ENCODE results near the gene GON7.
A peak's percentile ranks its signal among the peaks of the same experiment; 100 is the strongest.
"Not testable (repeated sequence)": the region's sequence is repeated elsewhere in the genome, so short reads cannot be mapped to it uniquely, and the experiment has no call there.

The GON7 gene, protein sequence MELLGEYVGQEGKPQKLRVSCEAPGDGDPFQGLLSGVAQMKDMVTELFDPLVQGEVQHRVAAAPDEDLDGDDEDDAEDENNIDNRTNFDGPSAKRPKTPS

DNA sequence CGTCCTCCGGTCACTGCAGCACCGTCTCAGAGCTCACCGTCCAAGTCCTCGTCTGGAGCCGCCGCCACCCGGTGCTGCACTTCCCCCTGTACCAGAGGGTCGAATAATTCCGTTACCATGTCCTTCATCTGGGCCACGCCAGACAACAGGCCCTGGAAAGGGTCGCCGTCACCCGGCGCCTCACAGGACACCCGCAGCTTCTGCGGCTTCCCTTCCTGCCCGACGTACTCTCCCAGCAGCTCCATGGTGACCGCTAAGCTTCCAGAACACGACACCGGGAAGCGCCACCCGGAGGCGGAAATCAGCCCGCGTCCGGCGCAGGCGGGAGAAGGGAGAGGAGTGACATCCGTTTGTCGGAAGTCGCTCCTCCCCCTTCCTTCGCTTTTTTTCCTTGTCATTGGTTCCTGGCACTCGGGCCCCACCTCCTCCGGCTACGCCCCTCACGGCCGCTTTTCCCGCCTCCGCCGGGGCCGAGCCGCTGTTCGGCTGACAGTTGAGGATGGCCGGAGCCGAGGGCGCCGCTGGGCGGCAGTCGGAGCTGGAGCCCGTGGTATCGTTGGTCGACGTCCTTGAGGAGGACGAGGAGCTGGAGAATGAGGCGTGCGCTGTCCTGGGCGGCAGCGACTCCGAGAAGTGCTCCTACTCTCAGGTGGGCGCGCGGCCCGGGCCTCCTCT lies at the start of gene GON7, which contains the start of gene UBR7:
TSS of gene GON7 (minus strand) at position 273 of the 675 bp plus-strand sequence. CDS start at position 245, 28 bp downstream.
TSS of gene UBR7 (plus strand) at position 464 of the 675 bp plus-strand sequence. CDS start at position 500, 36 bp downstream.
- peak; percentile 94 for DNase-seq (ENCODE audit: low spot score)

DNA sequence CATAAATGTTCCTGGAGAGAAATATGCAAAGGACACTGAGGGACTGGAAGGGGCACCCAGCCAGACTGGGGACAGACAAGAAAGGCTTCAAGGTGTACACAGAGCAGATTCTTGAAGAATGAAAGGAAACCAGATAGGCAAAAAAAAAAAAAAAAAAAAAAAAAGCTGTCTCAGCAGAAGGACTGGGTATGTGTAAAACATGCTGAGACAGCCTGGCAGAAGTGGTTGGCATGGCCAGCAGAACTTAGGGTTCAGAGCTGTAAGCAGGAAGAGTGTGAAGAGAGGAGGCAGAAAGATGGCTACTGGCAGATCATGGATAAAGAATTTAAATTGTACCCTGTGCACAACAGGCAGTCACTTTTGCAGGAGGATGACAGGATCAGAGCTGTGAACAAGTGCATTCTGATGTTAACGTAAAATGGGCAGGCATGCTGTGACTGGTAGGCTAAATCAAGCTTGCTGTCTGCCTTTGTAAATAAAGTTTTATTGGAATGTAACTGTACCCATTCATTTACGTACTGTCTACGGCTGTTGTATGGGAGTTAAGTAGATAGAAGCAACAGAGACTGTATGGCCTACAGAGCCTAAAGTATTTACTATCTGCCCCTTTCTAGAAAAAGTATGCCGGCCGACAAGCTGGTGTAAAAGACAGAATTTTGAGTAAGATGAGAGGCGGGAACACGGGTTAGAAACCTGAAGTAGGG lies 42.4 kb upstream of the GON7 start:
- DNase-seq (ENCODE audit: low spot score), result no peak

DNA sequence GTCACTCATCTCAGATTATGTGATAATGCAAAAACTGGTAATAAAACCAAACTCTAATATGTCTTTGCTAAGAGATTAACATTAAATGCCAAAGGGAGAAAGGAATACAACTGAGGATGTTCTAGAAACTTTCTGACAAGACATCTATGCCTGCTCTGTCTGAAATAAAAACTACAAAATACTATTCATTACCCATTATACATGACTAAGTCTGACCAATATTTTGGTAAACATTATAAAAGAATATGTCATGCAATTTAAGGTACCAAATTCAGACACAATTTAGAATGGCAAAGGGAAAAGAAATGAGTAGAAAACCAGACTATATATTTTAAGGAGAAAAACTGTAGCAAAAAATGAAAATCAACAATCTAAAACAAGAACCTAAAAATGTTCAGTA lies 39.7 kb upstream of the GON7 start:
- no peak for DNase-seq (ENCODE audit: low spot score)

DNA sequence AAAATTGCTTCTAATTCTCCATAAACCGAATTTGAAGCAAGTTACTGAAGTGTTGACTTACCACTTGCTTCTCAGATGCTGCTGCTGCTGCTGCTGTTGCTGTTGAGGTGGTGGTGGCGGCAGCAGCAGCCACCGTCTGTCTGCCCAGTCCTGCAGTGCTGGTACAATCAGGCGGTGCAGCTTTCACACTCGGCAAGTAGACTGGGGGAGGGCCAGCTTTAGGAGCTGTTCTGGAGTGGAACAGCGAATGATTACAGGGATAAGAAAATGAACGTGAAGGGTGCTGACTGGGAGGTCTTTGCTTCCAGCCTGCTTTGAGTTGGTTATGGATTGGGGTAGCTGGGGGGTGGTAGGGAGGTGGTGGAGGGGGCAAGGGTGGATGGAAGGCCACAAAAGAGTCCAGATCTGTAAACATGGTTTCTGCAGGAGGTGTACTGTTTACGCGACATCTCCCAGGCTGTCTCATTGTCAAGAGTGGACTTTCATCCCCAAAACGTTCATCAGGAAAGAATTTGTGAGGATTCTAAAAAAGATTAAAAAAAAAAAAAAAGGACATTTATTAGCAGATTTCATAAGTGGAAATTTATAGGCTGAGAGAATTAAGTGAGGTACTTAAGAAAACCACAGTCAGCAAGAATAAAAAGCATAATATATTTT lies 39.0 kb upstream of the GON7 start:
- no peak for DNase-seq (ENCODE audit: low spot score)

DNA sequence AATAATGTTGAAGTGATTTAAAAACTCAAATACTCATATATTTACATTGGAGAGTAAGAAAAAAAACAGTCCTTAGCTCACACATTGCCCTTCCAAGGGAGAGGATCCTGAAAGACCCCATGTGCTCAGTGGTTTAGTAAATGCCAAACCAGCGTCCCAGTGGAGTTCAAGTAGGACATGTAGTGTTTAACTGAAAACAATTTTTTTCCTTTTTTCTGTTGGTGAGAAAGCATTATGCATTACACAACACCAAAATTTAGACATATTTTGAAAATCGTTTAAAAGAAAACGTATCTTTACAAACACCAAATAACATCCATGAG lies 33.8 kb upstream of the GON7 start:
- DNase-seq (ENCODE audit: low spot score), result no peak

DNA sequence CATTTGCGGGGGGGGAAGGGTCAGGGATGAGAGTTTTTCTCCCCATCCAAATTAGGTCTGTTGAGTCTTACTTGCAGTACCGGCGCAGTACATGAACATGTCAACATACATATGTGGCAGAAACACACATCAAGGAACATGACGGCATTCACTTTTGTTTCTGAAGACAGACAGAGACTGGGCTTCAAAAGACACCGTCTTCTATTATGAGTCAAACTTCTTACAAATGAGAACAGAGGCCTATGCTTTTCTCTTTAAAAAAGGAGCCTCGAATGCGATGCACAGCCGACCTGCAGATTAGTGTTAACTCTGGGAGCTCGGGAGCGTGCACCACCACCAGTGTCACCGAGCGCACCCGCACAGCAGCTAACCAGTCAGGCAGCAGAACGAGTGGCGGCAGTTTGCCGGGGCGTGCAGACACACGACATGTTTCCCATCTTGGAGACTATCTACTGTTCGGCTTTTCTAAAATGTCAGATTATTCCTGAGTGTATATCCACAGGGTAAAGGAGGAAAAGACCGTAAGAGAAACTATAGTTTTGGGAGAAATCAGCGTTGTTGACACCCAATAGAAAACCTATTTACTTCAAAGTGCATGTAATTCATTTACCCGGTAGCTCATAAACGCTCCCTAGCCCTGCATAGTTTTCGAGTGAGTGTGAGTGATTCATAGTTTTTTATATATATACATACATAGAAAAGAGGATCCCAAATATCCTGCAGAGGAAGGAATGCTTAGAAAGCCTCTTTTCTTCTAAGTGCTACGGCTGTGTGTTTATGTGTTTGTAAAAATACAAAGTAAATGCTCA lies 33.2 kb upstream of the GON7 start:
- DNase-seq (ENCODE audit: low spot score), result no peak

DNA sequence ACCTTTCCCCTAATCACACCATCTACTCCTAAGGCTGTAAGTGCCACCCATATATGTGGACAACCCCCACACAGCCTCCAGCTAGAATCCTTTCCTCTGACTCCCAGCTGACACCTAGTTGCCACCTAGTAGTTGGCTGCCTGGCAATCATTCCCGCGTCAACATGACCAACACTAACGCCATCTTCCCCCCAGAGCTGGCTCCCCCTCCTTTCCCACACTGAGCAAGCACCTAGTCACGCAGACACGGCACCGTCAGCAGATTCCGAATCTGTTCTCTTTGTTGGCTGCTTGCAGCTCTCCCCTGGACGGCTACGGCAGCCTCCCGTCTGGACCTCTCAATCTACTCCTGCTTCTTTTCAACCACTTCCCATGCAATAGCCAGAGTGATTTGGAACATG lies 27.9 kb upstream of the GON7 start:
- DNase-seq (ENCODE audit: low spot score), result no peak

DNA sequence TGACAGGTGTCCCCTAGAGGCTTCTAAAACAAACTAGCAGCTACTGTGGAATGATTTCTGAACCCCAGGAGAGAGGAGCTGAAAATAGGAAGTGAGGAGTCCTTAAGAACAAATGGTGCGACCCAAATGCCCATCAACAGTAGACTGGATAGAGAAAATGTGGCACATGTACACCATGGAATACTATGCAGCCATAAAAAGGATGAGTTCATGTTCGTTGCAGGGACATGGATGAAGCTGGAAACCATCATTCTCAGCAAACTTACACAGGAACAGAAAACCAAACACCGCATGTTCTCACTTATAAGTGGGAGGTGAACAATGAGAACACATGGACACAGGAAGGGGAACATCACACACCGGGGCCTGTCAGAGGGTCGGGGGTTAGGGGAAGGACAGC lies 26.2 kb upstream of the GON7 start:
- not testable (repeated sequence) for DNase-seq (ENCODE audit: low spot score)

DNA sequence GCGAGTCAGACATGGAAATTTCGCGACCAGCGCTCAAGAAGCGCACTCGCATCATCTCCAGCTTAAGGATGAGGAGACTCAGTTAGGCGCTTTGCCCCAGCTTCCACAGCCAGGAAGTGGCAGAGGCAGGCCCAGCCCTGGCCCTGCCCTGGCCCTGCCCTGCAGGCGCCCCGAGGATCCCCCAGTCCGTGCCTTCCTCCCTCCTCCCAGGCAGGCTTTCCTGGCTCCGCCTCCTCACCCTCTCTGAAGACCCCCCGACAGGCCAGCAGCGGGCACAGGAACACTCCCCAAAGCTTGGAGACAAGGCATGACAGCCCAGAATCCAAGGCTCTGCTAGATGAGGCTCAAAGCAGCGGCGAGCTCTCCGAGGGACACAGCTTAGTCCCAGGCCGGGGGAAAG lies 25.3 kb upstream of the GON7 start:
- DNase-seq (ENCODE audit: low spot score), result no peak

DNA sequence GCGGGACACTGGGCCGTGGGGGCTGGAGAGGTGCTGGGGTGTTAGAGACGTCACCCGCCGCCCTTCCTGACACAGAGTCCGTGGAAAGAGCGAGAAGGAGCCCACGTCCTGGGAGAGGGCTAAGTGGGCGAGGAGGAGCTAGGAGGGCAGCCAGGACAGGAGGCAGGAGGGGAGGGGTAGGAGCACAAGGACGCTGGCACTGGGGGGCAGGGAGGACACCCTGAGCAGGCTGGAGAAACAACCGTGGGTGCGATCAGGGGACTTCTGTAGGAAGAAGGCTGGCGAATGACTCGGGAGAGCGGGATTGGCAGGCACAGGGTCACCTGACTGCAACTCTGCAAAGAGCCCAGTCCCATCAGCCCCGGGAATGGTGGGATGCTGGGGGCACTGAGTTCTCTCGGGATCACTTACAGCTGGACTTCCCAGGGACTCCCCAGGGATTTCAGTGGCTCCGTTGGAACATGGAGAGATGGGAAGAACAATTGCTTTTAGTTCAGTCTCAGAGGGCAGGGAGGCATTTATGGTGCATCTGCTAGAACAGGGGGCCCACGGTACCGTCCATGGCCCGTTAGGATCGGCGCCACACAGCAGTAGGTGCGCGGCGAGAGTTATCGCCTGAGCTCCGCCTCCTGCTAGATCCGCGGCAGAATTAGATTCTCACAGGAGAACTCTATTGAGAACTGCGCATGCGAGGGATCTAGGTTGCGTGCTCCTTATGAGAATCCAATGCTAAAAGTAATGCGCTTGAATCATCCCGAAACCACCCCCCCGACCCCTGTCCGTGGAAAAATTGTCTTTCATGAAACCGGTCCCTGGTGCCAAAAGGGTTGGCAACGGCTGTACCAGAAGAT lies 24.5 kb upstream of the GON7 start:
- DNase-seq (ENCODE audit: low spot score), result no peak

DNA sequence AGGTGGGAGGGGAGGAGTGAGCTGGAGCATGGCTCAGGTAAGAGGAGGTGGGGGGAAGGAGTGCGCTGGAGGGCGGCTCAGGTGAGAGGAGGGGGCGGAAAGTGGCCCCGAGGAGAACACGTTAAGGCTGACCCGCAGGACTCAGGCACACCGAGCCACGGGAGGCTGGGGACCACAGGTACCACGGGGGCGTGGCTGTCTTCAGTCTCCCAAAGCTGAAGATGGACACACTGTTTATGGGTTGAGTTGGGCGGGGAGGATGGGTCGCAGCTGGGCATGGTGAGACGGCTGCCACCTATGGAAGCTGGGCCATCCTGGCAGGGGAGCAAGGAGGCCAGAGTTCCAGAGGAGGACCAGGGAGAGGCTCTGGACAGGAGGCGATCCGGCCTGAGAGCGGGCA lies 23.7 kb upstream of the GON7 start:
- DNase-seq (ENCODE audit: low spot score), result no peak

DNA sequence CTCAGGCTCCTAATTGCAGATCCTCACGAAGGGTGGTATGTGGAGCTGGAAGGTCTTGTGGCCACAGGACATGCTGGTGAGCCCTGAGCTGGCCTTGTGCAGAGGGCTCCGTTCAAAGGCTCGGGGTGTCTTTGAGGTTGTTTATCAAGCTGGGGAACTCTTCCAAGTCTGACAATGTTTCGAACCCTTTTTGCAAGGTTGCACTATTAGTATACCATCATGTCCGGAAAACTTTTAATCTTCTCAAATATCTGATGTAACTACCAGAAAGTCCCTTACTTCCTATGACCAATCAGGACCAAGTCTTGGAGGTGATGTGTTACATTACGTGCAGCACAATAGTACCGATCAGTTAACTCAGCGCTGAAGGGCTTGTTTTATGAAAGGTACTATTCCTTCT lies 21.7 kb upstream of the GON7 start:
- no peak for DNase-seq (ENCODE audit: low spot score)

DNA sequence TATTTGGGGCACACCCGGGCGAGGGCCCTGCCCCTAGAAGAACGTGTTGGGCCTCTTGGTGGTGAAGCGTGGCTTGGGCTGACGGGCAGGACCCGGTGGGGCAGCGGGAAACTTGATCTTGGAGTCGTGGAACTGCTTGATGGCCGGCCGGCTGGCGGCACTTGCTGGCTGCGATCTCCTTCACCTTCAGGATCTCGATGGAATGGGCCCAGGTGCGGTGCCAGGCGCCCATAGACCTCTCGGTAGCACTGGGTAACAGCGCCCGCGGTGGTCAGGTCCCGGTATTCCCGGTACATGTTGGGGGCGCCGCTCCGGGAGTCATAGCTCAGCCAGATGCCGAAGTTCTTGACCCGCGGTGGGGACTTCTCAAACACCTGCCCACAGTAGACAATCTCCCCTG lies 16.7 kb upstream of the GON7 start:
- DNase-seq (ENCODE audit: low spot score), result no peak

DNA sequence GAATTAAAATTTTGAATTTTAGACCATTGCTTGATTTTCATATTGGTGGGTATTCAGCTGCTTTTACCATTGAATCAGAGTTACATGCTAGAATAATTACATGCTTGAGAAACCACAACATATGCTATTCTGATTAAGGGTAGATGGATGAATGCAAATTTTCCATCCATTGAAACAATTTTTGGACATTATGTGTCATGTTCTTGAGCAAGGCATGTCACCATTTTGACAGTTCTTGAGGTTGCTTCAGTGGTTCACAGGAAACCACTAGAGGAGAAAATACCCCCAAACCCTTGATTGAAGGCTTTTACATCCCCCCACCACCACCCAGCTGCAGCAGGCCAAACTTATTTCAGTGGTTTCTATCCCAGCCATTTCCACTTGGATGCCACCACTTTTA lies 13.6 kb upstream of the GON7 start:
- no peak for DNase-seq (ENCODE audit: low spot score)

DNA sequence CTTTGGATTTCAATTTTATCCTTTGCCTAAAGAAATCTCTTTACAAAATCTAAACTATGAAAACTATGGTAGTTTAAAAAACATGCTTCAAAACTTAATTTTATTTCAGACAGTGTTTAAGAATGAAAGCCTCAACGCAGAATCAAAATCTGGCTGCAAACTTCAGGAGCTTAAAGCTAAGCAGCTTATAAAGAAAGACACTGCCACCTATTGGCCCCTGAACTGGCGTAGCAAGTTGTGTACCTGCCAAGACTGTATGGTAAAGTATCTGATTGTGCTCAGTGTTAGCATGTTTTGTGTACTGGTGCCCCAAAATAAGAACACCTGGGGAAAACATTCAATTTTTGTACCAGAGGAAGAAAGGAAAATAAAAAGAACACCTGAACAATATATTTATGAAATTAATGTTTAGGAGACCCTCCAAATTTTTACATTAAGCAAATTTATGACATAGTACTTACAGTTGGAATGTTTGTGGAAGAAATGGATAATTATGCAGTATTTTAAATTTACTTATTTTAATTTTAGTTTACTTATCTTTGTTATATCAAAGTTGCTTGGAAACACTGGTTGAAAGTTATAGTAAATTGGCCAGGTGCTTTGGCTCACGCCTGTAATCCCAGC lies 12.3 kb upstream of the GON7 start:
- peak; percentile 68 for DNase-seq (ENCODE audit: low spot score)

DNA sequence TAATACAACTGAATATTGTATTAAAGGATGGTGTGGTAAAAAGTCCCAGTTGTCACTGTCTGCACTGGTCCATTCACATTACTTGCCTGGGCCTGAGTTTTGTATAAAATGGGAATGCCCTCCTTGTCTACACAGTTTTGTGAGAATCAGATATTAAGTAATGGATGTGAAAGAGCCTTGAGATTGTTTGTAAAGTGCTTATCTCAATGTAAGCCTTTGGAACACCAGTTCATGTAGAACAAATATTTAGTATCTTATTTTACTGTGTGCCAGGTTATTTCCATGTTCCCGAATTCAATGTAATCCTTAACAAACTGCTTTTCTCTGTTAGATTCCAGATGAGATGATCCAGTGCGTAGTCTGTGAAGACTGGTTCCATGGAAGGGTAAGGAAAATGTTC lies 7.7 kb upstream of the GON7 start:
- no peak for DNase-seq (ENCODE audit: low spot score)

DNA sequence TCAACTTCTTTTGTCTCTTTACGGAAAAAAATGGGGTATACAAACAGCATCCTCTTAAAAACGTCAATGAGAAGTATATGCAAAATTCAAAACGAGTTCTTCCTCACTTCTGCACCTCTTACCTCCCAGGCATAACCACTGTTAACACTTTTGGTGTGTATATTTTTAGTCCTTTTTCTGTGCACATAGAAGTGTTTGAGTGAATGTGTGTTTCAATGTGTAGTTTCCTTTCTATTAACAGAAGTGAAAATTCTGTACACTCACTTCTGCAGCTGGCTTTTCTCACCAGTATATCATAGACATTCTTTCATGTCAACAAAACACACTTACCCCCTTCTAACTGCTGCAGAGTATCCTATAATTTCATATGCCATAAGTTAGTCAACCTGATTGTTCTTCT lies 5.6 kb upstream of the GON7 start:
- no peak for DNase-seq (ENCODE audit: low spot score)

DNA sequence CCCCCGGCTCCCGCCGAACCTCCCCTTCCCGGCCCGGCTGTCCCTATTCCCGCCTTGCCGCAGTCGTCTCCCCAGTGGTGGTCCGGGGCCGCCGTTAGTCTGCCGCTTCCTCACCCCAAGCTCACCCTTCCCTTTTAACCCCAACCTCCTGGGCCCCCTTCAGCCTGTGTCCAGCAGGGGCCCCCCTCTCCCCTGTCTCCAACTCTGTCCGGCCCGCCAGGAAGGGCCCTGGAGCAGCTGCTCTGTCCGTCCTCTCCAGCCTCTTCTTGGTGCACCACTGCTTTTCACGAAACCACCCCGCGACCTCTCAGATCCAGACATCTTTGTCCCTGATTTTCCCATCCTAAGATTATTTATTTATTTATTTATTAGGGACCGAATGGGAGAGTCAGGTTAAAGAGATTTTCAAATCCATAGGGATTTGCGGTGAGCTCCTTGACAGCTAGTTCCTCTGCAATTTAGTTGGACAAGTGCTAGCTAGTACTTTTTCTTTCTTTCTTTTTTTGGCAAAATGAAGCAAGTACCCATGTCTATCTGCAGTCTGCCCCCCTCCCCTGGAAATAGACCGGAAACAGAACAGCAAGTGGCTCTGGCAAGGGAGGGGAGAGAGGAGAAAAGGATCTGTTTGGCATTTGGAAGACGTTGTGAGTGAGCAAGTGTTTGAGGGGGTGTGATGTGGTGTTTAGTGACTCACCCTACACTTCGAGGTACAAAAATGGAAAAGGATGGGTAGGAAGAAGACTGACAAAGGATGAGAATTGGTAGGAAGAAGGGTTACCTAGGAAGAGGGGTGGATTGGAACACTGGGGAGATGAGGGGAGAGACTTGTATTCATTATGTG lies 823 bp upstream of the GON7 start:
- DNase-seq (ENCODE audit: low spot score), result peak; percentile 41

DNA sequence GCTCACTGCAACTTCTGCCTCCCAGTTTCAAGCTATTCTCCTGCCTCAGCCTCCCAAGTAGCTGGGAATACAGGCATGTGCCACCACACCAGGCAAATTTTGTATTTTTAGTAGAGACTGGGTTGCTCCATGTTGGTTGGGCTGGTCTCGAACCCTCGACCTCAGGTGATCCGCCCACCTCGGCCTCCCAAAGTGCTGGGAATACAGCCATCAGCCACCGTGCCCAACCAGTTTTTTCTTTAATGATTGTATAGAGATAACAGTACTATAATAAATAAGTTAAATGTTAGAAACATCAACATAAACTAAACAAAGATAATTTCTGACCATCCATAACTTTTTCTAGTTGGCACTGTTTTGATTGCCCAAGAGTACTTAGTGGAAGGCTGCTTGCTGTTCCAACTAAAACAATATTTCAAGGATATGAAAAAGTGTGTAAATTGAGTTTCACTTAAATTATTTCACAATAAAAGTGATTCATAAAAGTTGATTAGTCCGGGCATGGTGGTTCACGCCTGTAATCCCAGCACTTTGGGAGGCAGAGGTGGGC lies 5.6 kb downstream of the GON7 start:
- DNase-seq (ENCODE audit: low spot score), result no peak

DNA sequence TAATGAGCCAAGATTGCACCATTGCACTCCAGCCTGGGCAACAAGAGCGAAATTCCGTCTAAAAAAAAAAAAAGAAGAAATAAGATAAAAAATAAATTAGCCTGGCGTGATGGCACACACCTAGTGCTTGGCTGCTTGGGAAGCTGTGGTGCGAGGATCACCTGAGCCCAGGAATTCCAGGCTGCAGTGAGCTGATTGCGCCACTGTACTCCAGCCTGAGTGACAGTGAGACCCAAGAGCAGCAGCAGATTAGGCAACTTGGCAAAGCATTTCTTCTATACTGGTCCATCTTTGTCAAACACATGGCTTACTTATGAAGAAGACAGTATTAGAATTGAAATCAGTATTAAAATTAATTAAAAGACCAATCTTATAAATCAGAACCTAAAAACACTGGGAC lies 6.3 kb downstream of the GON7 start:
- no peak for DNase-seq (ENCODE audit: low spot score)
